NCI-H345 treated with DMSO at 0.1 percent for 48 hours (cell line): ENCODE data around the gene LARP1.
"Not testable (repeated sequence)": the region's sequence is repeated elsewhere in the genome, so short reads cannot be mapped to it uniquely, and the experiment has no call there.

ENCODE experiments used
- DNase-seq: peaks from one replicate; lab custom pipeline; 2025; ENCODE audit not compliant: unreplicated experiment; lab: John Stamatoyannopoulos, UW

Gene LARP1

DNA sequence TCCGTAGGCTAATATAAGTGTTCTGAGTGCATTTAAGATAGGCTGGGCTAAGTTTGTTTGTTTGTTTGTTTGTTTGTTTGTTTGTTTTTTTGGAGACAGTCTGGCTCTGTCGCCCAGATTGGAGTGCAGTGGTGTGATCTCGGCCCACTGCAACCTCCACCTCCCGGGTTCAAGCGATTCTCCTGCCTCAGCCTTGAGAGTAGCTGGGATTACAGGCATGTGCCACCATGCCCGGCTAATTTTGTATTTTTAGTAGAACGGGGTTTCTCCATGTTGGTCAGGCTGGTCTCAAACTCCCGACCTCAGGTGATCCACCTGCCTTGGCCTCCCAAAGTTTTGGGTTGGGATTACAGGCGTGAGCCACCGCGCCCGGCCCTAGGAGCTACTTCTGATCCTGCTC is 4.7 kb downstream of the LARP1 start:
- not testable (repeated sequence) for DNase-seq

DNA sequence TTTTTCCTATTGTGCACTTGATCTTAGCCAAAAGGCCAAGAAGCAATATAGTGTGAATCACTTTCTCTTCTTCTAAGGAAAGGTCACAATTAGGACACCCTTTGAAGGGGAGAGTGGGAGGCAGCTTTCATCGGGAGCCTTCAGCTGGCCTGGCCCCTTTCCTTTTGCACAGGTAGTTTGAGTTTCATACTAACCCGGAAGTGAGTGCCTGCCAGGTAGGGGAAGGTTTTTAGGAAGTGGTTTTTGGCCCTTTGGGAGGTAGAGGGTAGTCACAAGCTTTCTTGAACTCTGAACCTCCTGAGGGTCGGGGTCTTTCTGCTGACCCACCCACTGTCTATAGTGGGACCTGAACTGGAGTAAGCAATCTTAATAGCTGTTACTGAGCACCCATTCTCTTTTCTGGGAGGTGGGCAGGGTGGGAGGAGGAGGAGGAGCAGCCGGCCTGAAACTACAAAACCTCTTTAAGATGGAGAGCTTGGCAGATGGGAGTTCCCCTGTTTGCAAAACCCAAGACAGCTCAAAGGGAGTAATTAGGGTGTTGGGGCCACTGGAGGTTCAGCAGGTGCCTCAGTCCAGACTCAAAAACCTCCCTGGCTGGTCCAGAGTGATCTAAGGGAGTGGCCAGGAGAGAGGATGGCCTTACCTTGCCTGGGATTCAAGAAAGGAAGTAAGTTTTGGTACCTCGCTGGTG is 6.0 kb downstream of the LARP1 start:
- no peak for DNase-seq

DNA sequence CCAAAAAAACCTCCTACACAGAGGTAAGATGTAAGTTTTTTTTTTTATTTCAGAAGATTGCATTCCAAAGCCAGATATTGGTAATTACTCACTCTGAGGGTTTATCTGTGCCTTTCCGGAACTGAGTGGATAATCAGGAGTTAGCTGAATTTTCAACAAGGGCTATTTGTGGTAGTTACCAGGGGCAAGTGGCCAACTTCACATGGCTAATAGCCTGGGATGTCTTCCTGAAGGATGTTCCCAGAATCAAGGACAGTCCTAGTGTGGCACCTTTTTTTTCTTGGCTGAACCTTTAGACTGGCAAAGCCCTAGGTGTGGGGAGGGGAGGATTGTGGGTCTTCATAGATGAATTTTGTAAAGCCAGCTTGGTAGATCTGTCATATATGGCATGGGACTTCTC is 7.1 kb downstream of the LARP1 start:
- DNase-seq: no peak

DNA sequence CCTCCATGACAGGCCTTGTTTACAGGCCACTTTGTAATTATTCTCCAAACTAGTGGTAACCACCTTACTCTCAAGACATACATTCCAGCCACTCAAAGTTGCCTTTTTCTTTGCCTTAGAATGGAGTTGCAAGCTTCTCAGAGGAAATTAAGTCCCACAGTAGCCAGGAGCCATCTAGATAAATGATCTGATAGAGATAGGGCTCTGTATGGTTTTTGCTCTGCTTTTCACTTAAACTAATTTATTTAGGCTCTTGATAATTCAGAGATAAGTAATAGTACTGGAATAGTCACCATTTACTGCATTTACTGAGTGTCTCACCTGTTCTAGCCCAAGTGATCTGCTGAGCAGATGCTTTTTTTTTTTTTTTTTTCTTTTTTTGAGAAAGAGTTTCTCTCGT is 7.5 kb downstream of the LARP1 start:
- no peak for DNase-seq

DNA sequence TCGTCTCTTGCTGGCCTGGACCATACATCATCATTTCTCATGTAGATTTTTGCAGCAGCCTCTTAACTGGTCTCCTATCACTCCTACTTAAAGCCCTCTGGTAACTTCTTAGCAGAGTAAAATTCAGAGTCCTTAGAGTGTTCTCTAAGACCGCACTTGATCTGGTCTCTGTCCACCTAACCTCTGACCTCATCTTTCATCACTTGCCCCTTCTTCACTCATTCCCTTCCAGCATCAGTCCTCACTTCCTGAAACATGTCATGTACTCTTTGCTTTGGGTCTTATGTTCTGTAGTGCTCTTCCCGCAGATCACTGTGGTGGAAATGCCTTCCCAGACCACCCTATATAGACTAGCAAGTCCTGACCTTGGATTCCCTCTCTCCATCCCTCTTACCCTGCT is 9.8 kb downstream of the LARP1 start:
- no peak for DNase-seq

DNA sequence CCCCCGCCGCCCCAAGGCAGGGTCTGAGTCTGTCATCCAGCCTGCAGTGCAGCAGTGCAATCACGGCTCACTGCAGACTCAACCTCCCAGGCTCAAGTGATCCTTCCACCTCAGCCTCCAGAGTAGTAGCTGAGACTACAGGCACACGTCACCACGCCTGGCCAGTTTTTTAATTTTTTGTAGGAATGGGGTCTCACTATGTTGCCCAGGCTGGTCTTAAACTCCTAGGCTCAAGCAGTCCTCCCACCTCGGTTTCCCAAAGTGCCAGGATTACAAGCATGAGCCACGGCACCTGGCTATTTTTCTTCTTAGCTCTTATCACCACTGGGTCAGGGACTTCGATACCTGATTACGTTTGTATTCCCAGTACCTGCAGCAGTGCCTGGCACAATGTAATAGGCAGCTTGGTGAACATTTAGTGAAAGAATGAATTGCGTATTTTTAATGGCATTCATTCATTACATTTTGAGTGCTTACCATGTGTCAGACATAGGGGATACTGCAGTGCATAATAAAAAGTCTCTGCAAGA is 10.3 kb downstream of the LARP1 start:
- DNase-seq: no peak

DNA sequence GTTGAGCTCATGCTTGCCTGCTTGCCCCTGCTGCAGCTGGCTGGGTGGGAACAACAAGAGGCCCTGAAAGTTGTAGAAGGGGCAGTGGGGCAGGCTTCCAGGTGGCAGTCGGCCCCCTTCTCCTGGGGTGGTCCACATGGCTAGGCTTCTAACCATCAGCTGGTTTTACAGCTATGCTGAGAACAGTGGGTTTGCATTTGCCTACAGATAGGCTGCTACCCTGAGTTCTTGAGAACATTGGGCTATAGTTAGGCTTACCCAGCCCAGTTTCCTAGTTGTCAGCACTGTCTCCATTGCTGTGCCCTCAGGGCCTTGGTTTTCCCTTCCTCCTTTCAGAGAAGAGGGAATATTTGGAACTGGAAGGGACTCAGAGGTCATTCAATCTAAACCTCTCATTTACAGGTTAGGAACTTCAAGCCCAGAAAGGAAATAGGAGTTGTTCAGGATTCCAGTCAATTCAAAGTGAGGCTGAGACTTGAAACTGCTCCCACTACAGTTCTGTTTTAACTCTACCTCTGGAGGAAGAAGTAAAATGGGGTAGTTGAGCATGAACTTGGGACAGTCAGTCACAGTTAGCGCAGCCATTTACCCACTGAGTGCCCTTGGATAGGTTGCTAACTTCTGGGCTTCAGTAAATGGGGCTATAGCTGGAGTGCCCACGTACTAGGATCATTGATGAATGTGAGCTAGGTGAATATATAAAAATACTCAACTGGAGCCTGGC is 11.5 kb downstream of the LARP1 start:
- DNase-seq: no peak

DNA sequence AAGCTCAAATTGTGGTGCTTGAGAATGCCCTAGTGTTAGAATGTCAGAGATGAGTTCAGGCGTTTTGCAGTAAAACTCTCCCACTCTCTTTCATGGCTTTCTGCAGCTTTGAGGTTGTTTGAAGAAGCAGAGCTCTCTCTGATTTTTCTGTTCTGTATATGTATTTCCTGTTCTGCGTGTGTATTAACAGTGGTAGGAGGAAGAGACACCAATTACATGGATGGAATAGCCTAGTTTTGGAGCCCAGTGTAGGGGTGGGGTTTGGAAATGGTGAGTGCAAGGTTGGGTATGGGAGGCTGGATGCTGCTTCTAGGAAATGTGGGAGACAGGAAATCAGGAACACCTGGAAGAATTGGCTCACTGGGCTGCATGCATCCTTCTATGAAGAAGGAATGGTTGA is 12.4 kb downstream of the LARP1 start:
- no peak for DNase-seq

DNA sequence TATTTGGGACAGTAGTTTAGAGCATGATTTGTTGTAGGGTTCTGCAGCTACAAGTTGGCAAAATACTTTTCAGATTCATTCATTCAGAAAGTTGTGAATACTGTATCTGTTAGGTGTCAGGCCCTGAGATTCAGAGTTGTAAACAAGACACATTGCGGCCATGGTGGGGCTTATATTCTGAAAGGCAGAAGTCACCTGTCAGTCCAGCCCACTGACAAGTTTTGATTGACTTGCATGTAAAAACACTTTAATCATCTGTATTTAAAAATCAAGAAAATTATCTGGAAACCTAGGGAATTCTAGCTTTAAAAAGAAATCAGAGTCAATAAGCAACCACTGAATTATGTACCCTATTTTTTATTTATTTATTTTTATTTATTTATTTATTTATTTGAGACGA is 13.0 kb downstream of the LARP1 start:
- DNase-seq: no peak

DNA sequence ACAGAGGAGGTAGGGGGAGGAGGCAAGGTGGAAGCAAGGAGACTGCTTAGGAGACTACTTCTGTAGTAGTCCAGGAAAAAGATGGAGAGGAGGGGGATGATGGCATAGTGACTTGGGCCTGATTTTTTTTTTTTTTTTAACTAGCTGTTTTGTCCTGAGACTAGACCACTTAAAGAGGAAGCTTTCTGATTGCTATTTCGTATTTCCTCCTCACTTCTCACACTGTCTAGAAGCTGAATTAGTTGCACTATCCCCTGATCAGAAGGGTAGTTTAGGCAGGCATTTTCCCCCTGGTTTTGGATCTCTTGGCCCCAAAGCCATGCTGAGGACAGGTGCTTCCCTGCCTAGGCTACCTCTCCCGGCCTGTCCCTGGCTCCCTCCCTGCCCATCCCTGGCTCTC is 14.9 kb downstream of the LARP1 start:
- DNase-seq: no peak

DNA sequence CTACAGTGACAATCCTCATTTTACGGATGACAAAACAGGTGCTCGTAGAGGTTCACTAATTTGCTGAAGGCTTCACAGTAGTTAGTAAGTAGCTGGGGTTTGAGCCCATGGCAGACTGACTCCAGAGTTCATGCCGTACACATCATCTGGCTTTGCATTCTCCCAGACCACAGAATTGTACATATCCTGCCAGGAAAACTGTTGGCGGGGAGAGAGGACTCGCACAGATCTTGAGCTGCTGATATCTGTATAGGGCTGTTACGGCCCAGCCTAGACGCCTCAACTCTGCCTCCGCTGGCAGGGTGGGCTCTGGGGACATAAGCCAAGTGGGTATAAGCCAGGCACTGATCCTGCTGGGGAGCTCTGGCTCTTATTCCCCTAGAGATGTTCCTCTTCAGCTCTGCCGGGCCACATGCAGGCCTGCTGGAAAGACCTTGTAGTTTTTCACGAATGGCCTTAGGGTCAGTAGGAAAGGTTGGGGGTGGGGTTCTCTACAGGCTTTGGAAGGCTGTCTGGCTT is 16.3 kb downstream of the LARP1 start:
- DNase-seq: no peak

DNA sequence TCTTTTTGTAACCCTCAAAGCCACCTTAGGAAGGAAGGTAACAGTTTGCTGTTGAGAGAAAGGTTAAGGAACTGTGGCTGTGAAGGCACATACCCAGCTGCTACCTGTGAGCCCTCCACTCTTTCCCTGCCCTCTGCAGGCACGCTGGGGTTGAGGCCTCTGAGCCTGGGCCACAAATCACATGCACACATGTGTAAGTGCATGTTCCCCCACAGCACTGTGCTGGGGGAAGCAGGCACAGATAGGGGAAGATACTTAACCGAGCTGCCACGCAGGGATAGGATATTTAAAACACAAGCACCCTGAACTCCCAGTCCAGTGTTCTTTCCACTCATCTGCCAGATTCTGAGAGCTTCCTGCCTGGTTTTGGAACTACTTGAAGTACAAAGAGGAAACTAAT is 18.1 kb downstream of the LARP1 start:
- DNase-seq: no peak

DNA sequence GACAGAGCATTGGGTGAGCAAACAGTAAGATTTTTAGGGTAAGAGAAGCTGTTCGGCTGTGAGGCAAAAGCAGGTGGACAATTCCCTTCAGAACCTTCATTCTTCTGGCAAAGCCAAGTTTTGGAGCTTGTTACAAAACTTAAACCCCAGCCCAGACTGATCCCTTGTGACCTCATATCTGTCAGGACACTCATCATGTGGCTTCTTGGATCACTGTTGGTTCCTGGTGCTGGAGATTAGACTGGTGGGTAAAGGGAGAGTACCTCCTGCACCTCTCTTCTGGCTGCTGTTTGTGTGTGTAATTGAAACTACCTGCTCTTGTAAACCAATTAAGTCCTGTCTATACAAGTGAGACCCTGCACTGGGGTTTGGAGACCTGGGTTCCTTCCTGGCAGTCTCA is 21.0 kb downstream of the LARP1 start:
- DNase-seq: no peak

DNA sequence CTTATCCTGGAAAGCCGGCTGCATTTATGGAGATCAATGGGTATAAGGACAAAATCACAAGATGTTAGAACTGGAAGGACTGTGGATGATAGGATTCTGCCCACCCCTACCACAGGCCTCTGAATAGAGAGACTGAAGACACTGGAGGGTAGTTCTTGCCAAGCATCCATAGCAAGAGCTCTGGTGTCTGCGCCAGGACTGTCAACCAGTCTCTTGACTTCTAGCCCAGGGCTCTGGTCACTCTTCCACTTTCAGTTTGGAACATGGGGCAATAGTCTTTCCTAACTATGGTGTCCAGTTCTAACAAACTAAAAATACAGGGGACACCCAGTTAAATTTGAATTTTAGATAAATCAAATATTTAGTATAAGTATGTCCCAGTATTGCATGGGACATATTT is 23.4 kb downstream of the LARP1 start:
- no peak for DNase-seq

DNA sequence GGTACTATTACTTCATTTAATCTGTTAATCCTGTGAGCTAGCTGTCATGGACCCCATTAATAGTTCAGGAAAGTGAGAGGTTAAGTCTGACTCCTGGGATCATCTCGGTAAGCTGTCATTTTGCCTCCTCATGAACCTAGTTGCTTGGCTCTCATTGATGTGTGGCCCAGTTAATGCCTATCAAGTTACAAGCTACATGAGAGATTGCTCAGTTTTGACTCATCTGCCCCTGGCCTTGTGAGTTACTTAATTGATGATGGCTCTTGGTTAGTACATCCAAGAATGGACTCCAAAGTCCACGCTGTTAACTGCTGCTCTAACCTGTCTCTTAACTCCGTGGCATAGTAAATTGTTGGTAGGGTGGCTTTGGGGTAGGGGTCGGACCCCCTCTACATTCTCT is 23.9 kb downstream of the LARP1 start:
- DNase-seq: no peak

DNA sequence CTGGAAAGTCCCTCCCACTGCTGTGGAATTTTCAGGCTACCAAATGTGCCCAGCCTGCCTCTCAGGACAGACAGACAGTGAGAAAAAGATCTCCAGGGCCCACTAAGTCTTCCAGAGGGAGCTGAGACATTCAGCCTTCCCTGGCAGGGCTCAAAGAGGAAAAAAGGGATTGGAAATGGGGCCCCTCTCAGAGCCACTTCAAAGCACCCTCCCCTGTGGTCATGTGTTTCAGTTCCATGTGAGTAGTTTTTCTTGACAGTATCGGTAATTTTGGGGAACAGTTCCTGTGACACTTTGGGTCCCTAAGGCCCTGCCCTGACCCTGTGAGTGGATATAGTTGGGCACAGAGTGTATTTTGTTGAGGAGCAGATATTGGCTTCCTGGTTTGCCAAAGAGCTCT is 25.0 kb downstream of the LARP1 start:
- DNase-seq: no peak

DNA sequence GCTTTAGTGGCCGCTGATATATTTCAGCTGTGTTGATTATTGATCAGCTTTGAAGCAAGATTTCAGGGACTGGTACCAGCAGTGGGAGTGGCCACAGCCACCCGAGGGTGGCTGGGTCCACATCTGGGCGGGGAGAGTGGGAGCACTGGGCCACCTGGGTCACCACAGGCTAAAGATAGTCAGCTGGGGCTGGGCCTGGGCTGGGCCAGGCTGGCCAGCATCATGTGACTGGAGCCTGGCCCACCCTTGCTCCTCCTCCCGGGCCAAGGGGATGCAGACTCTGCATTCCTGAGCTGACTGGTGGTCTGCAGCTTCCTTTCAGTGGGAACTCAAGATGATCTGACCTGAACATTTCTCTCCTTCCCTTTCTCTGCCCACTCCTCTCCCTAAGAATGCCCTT is 27.1 kb downstream of the LARP1 start:
- DNase-seq: no peak

DNA sequence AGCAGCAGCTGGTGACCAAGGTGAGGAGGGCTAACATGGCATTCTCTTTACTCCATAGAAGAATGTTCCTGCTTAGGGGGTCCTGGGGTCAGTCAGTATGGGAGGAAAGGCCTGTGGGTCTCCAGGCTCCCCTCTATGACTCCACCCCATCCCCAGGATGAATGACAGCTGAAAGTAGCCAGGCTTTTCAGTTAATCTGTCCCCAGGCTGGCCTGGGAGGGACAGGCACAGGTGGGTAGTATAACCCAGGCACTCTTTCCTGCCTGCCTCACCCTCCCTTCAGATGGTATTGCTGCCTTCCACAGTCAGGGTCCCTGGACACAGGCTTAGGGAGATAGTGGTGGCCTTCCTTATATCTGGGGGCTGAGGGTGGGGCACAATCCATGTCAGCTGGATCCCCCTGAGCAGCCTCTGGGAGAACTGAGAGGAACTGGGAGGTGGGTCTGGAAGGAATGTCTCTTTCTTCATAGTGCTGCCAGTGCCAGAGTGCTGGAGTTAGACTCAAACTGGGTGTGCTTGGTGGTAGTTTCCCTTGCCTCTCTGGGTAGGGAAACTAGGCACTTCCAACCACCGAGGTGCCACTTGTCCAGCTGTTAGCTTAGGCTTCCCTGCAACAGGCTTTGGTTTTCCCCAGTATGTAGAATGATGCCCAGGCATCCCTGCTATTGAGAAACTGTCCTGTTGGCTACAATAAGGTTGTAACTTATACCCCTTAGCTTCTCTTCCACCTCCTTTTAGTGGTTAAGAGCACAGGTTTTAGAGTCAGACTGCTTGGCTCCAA is 27.8 kb downstream of the LARP1 start:
- no peak for DNase-seq

DNA sequence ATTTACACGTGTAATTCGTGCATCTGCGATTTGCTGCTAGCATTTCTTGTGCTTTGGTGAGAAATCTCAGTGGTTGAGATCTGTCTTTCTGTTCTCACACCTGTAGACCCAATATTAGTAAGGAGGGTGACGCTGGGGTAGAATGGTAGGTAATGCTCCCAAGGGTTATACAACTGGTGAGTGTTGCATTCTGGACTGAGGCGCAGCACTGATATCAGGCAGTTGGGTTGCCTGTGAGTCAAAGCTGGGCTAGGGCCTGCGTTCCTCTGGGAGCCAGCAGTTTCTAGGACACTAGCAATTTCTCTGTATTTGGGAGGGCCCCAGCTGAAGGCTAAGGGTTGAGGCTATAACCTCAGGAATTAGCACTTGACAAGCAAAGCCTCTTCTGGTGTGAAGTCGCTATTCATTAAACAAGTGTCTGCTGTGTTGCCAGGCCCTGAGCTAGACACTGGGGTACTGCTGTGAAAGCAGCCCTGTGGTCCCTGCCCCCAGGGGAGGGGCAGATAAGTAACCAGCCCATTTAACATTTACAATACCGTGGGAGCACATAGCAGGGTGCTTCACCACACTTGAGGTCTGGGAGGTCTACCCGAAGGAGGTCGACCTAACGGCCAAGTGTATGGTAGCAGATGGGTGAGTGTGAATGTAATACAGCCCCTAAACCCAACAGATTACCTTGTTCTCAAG is 28.7 kb downstream of the LARP1 start:
- DNase-seq: no peak

DNA sequence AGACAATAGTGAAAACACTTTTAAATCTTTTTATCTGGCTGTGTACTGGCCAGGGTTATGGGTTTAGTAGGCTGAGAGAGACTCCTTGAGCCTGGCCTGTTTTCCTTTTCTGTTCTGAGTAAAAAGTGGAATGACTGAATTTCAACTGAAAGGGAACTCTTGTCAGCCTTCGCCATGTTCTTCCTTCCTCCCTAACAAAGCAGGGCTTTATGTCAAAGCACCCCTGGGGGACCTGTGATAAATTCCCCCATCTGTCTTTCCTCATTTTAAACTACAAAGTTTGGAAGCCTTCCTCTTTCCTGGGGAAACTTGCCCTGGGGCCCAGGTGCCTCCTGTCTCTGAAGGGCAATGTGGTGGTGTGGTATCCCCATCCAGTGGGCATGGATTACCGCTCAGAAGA is 29.7 kb downstream of the LARP1 start:
- no peak for DNase-seq

DNA sequence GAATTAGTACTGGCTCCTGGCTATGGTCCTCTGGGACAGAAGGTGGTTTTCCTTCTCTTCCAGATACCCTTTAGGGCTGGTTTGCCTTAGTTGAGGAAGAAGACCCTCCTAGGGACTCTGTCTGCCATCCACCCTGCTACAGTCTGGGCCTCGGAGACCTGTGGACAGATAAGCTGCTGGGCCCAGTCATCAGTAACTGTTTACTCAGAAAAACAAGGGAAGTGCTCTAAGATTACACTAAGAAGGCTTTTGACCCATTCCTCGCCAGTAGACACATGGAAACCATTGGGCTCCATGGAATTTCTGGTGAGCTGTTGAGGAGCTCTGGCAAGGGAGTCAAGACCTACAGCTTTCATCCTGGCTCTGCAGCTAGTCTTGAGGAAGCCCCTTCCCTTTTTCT is 31.2 kb downstream of the LARP1 start:
- DNase-seq: no peak
